OCI-LY3 (cell line): Measurements from ENCODE around the gene NOP9.

Experiments
- H2AFZ ChIP-seq: fragments of 200-600, 300-600 bp; shearing (Covaris generic); 2 replicates; pipeline ENCODE4 v1.6.0; 2014; ENCODE audit warnings: antibody characterized with exemption, low read depth, low read length
- H3K27ac ChIP-seq: fragments of 200-600, 300-600 bp; sonication (generic); 2 replicates; pipeline ENCODE4 v1.5.1; 2014; ENCODE audit warnings: mild to moderate bottlenecking, low read length, moderate library complexity, mixed read lengths
- H3K27me3 ChIP-seq: fragments of 200-600, 300-600 bp; sonication (generic); 2 replicates; pipeline ENCODE4 v1.6.1; 2014; ENCODE audit warnings: low read depth, low read length, mixed read lengths
- H3K36me3 ChIP-seq: fragments of 200-600, 300-600 bp; sonication (generic); replicated peaks from 2 replicates; pipeline ENCODE3; 2014; ENCODE audit warnings: low read depth, low read length, mixed read lengths
- H3K4me1 ChIP-seq: fragments of 300-600, 200-600 bp; sonication (generic); 2 replicates; pipeline ENCODE4 v1.6.1; 2014; ENCODE audit warnings: low read length, mixed read lengths
- H3K4me2 ChIP-seq: fragments of 200-600, 300-600 bp; sonication (generic); 2 replicates; pipeline ENCODE4 v1.6.1; 2014; ENCODE audit warnings: low read length, mixed read lengths
- H3K4me3 ChIP-seq: fragments of 300-600, 200-600 bp; sonication (generic); 2 replicates; pipeline ENCODE4 v1.5.1; 2014; ENCODE audit warnings: antibody characterized with exemption, mild to moderate bottlenecking, low read length, moderate library complexity
- H3K79me2 ChIP-seq: fragments of 300-600, 200-600 bp; shearing (Covaris generic); 2 replicates; pipeline ENCODE4 v1.6.1; 2014; ENCODE audit warnings: mild to moderate bottlenecking, low read length, mixed read lengths
- H3K9ac ChIP-seq: fragments of 300-600, 200-600 bp; shearing (Covaris generic); 2 replicates; pipeline ENCODE4 v1.6.0; 2014; ENCODE audit warnings: mild to moderate bottlenecking, low read length, moderate library complexity
- H3K9me3 ChIP-seq: fragments of 200-600, 300-600 bp; shearing (Covaris generic); 2 replicates; pipeline ENCODE4 v1.6.1; 2014; ENCODE audit warnings: low read length, mixed read lengths; ENCODE audit not compliant: insufficient read depth
- H4K20me1 ChIP-seq: fragments of 200-600, 300-600 bp; sonication (generic); 2 replicates; pipeline ENCODE4 v1.6.1; 2016; ENCODE audit warnings: low read length, mixed read lengths; ENCODE audit not compliant: insufficient read depth
- EZH2phosphoT487 ChIP-seq: fragments of 200-600 bp; shearing (Covaris generic); IDR thresholded peaks from 2 replicates; pipeline ENCODE4 v1.6.1; 2018; ENCODE audit warnings: antibody characterized with exemption, mixed run types, low read depth
- TF ChIP-seq, protein P1 (sequence below): fragments of 200-600, 300-600 bp; sonication (generic); IDR thresholded peaks from 2 replicates; pipeline ENCODE4 v1.5.1; 2014; ENCODE audit warnings: antibody characterized with exemption, low read length, low read depth

The NOP9 gene

DNA sequence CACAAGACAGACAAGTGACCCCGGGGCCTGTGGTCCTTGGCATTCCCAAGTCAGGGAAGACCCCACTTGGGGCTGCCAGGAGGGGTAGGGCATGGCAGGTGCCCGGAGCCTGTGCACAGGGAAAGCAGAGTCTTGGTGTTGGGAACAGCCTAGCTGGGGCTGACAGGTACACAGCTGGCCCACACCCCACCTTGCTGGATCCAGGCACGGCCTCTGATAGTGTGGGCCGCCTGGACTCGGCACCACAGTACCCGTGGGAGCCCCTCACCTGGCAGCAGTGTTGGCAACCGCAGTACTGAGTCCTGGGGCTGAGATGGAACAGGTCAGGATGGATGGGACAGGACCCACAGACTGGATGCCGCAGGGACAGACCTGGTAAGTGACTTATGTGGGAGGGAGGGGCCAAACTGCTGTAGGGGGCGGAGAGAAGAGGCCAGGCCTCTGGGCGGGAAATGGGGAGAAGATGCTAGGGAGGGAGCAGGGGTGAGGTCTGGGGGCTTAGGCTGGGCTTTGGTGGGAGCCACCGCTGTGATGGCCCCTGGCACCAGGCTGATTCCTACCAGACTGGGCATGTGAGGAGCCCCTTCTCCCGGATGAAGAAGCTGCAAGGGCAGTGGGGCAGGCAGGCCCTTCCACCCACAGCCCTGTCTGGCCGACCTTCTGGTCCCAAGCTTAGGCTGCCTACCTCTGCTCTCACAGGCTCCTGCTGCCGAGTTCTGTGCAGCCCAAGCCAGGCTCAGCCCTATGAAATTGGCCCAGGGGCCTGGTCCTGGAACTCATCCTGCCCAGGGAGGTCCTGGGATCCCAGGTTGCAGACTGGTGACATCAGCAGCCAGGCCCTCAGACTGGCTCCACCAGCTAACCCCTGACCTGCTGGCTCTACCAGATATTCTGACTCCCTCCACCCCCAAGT lies 36.6 kb upstream of the NOP9 start, which contains the start of gene TGM1:
Gene TGM1 (minus strand): TSS at position 357 of the 913 bp plus-strand sequence. CDS start 825 bp downstream, outside the sequence.
- H4K20me1 ChIP-seq = no peaks in the 10 kb centered on the region
- TF ChIP-seq, protein P1, sequence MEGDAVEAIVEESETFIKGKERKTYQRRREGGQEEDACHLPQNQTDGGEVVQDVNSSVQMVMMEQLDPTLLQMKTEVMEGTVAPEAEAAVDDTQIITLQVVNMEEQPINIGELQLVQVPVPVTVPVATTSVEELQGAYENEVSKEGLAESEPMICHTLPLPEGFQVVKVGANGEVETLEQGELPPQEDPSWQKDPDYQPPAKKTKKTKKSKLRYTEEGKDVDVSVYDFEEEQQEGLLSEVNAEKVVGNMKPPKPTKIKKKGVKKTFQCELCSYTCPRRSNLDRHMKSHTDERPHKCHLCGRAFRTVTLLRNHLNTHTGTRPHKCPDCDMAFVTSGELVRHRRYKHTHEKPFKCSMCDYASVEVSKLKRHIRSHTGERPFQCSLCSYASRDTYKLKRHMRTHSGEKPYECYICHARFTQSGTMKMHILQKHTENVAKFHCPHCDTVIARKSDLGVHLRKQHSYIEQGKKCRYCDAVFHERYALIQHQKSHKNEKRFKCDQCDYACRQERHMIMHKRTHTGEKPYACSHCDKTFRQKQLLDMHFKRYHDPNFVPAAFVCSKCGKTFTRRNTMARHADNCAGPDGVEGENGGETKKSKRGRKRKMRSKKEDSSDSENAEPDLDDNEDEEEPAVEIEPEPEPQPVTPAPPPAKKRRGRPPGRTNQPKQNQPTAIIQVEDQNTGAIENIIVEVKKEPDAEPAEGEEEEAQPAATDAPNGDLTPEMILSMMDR = no peak
- no peak for TF ChIP-seq EZH2phosphoT487
- no peak within 1 kb of the TSS for H2AFZ ChIP-seq
- no peak within 1 kb of the TSS for H3K27ac ChIP-seq
- H3K9me3 ChIP-seq = no peaks in the 10 kb centered on the region
- H3K36me3 ChIP-seq = peaks cover 2% of the 10 kb centered on the region
- no peaks in the 10 kb centered on the region for H3K79me2 ChIP-seq
- H3K4me3 ChIP-seq = no peak within 1 kb of the TSS
- H3K27me3 ChIP-seq = no peaks in the 10 kb centered on the region
- H3K9ac ChIP-seq = no peak within 1 kb of the TSS
- H3K4me2 ChIP-seq = no peak within 1 kb of the TSS
- H3K4me1 ChIP-seq = no peaks in the 10 kb centered on the region

GRCh38 chr14:24263848-24264247 lies 35.8 kb upstream of the NOP9 start:
- TF ChIP-seq EZH2phosphoT487 = no peak
- TF ChIP-seq, protein P1 = no peak
- no peaks in the 10 kb centered on the region for H3K9me3 ChIP-seq
- peaks cover 2% of the 10 kb centered on the region for H3K36me3 ChIP-seq
- no peaks in the 10 kb centered on the region for H4K20me1 ChIP-seq
- H2AFZ ChIP-seq = no peak overlapping the region
- no peaks in the 10 kb centered on the region for H3K4me1 ChIP-seq
- no peak overlapping the region for H3K4me2 ChIP-seq
- no peak overlapping the region for H3K4me3 ChIP-seq
- no peaks in the 10 kb centered on the region for H3K79me2 ChIP-seq
- H3K27me3 ChIP-seq = no peaks in the 10 kb centered on the region
- no peak overlapping the region for H3K27ac ChIP-seq
- H3K9ac ChIP-seq = no peak overlapping the region

DNA sequence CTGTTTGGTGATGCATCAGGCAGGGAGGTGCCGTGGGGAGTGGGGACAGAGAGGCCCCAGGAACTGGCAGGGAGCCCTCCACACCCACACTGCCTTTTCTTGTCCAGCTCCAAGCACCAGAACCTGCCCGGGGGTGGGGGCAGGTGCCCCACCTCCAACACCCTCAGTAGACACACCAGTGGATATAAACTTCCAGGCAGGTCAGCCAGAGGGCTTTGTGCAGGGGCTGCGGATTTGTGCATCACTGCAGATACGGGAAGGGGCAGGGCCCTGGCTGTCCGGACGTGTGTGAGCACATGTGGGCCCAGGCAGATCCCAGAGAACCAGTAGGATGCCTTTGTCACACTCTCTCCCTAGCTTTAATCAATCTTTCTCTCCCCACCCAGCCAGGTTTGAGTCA lies 35.4 kb upstream of the NOP9 start:
- H2AFZ ChIP-seq = no peak overlapping the region
- H3K79me2 ChIP-seq = no peaks in the 10 kb centered on the region
- TF ChIP-seq, protein P1 = no peak
- TF ChIP-seq EZH2phosphoT487 = no peak
- no peaks in the 10 kb centered on the region for H3K27me3 ChIP-seq
- peaks cover 2% of the 10 kb centered on the region for H3K36me3 ChIP-seq
- no peaks in the 10 kb centered on the region for H3K4me1 ChIP-seq
- no peaks in the 10 kb centered on the region for H3K9me3 ChIP-seq
- no peak overlapping the region for H3K9ac ChIP-seq
- H4K20me1 ChIP-seq = no peaks in the 10 kb centered on the region
- no peak overlapping the region for H3K4me2 ChIP-seq
- no peak overlapping the region for H3K27ac ChIP-seq
- H3K4me3 ChIP-seq = no peak overlapping the region

DNA sequence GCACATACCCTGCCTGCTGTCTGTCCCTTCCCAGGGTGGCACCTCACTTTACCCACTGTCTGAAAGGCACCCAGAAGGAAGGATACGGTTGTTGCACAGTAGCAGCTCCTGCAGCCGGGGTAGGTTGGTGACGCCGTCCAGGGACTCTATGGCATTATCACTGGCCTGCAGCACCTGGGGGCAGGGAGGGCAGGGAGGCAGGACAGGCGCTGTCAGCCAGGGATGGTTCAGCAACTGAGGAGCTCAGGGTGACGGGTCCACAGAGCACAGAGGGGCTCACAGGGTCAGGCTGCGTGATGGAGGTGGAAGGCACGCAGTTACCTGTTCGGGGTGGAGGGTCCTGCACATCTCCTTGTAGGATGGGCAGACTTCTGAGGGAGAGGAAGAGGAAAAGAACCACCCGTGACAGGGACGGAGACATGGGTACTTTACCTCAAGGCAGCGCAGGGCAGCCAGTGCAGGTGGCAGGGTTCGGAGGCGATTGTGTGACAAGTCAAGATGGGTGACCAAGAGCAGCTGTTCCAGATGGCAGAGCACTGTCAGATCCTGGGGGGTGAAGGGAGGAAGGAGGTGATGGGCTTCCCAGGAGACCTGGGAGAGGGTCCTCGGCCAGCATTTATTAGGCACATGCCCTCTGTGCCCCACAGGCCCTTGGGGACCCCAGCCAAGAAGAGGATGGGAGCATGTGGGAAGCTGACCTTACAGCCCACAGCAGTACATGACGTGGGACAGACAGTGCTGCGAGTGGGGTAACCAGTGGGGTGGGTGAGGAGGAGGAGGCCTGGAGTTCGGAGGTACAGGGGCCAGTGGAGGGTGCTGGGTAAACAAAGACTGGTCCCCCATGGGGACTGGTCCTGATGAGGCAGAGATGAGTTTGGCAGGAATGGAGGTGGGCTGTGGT lies 33.1 kb upstream of the NOP9 start:
- Histone ChIP-seq H3K27me3 (no peaks in the 10 kb centered on the region), H3K36me3 (peaks cover 2% of the 10 kb centered on the region), H3K9me3 (no peaks in the 10 kb centered on the region), H3K9ac (no peak overlapping the region), H3K27ac (no peak overlapping the region), H2AFZ (no peak overlapping the region), H3K4me1 (peaks cover 5% of the 10 kb centered on the region), H4K20me1 (no peaks in the 10 kb centered on the region), H3K4me2 (no peak overlapping the region), H3K79me2 (no peaks in the 10 kb centered on the region), H3K4me3 (no peak overlapping the region)
- no peak for TF ChIP-seq EZH2phosphoT487
- TF ChIP-seq, protein P1 = no peak
